ENCODE measurements around the gene CHURC1. TPM values are rescaled to one million over a fixed set of nuclear protein-coding genes. Genes with fewer than 3 reads are reported as not detected.

CHURC1 gene
- total RNA-seq, 1 experiment from 2014 or later, result 52.4 TPM

- TF ChIP-seq, protein P1, sequence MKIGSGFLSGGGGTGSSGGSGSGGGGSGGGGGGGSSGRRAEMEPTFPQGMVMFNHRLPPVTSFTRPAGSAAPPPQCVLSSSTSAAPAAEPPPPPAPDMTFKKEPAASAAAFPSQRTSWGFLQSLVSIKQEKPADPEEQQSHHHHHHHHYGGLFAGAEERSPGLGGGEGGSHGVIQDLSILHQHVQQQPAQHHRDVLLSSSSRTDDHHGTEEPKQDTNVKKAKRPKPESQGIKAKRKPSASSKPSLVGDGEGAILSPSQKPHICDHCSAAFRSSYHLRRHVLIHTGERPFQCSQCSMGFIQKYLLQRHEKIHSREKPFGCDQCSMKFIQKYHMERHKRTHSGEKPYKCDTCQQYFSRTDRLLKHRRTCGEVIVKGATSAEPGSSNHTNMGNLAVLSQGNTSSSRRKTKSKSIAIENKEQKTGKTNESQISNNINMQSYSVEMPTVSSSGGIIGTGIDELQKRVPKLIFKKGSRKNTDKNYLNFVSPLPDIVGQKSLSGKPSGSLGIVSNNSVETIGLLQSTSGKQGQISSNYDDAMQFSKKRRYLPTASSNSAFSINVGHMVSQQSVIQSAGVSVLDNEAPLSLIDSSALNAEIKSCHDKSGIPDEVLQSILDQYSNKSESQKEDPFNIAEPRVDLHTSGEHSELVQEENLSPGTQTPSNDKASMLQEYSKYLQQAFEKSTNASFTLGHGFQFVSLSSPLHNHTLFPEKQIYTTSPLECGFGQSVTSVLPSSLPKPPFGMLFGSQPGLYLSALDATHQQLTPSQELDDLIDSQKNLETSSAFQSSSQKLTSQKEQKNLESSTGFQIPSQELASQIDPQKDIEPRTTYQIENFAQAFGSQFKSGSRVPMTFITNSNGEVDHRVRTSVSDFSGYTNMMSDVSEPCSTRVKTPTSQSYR (CRISPR knock-in tag; IDR thresholded peaks at IDR 0.05), result no peak
- TF ChIP-seq FOXK1 (CRISPR knock-in tag; IDR thresholded peaks at IDR 0.05) (no peak), TEAD1 (CRISPR knock-in tag; IDR thresholded peaks at IDR 0.05) (no peak), ZSCAN18 (CRISPR knock-in tag; IDR thresholded peaks at IDR 0.05) (no peak), RELA (CRISPR knock-in tag; IDR thresholded peaks at IDR 0.05; ENCODE audit: borderline replicate concordance) (no peak), MYBL2 (CRISPR knock-in tag; IDR thresholded peaks at IDR 0.05) (no peak), RORB (CRISPR knock-in tag; IDR thresholded peaks at IDR 0.05) (no peak)
Measured at GRCh38 chr14:64875350-64875749, 38.9 kb upstream of the CHURC1 start (continued).

DNA sequence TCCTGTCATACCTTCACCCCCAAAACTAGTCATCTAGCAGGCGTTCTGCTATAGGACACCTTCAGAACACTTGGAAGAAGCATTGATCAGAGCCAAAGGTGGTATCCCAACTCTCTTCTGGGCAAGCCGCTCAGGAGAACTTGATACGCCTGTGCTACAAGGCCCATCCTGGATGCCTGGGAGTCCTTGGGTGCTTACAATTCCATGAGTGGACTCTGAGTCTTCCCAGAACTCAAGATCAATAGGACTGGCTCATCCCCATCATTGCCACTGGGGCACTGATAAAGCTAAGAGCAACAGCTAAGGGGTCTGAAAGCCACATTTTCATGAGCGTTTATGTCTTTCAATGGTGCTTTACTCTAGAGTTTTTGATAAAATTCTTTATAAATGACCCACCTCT is 36.4 kb upstream of the CHURC1 start:
- CTCF ChIA-PET, result interaction anchor here (0.8 to 4.4 kb wide), 9 partner anchors 9 to 113 kb away, joined by 3 to 35 read pairs (median 7); no protein-coding TSS in a partner anchor
- DNase-seq (ENCODE audit: low spot score) (no peak), ATAC-seq (no peak)
- TF ChIP-seq SOX15 (CRISPR knock-in tag; IDR thresholded peaks at IDR 0.05) (no peak), ZBTB21 (CRISPR knock-in tag; IDR thresholded peaks at IDR 0.05; ENCODE audit: borderline replicate concordance) (no peak), KAT7 (CRISPR knock-in tag; IDR thresholded peaks at IDR 0.05; ENCODE audit: borderline replicate concordance) (no peak), TCF7 (CRISPR knock-in tag; IDR thresholded peaks at IDR 0.05; ENCODE audit: low read depth) (no peak), MYBL2 (CRISPR knock-in tag; IDR thresholded peaks at IDR 0.05) (no peak), FOXK1 (CRISPR knock-in tag; IDR thresholded peaks at IDR 0.05) (no peak), NFE2L1 (CRISPR knock-in tag; IDR thresholded peaks at IDR 0.05) (no peak), GRHL2 (CRISPR knock-in tag; IDR thresholded peaks at IDR 0.05; ENCODE audit: insufficient replicate concordance, severe bottlenecking) (no peak)
- TF ChIP-seq, protein P2, sequence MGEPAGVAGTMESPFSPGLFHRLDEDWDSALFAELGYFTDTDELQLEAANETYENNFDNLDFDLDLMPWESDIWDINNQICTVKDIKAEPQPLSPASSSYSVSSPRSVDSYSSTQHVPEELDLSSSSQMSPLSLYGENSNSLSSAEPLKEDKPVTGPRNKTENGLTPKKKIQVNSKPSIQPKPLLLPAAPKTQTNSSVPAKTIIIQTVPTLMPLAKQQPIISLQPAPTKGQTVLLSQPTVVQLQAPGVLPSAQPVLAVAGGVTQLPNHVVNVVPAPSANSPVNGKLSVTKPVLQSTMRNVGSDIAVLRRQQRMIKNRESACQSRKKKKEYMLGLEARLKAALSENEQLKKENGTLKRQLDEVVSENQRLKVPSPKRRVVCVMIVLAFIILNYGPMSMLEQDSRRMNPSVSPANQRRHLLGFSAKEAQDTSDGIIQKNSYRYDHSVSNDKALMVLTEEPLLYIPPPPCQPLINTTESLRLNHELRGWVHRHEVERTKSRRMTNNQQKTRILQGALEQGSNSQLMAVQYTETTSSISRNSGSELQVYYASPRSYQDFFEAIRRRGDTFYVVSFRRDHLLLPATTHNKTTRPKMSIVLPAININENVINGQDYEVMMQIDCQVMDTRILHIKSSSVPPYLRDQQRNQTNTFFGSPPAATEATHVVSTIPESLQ (CRISPR knock-in tag; IDR thresholded peaks at IDR 0.05), result no peak
- TF ChIP-seq, protein P3, sequence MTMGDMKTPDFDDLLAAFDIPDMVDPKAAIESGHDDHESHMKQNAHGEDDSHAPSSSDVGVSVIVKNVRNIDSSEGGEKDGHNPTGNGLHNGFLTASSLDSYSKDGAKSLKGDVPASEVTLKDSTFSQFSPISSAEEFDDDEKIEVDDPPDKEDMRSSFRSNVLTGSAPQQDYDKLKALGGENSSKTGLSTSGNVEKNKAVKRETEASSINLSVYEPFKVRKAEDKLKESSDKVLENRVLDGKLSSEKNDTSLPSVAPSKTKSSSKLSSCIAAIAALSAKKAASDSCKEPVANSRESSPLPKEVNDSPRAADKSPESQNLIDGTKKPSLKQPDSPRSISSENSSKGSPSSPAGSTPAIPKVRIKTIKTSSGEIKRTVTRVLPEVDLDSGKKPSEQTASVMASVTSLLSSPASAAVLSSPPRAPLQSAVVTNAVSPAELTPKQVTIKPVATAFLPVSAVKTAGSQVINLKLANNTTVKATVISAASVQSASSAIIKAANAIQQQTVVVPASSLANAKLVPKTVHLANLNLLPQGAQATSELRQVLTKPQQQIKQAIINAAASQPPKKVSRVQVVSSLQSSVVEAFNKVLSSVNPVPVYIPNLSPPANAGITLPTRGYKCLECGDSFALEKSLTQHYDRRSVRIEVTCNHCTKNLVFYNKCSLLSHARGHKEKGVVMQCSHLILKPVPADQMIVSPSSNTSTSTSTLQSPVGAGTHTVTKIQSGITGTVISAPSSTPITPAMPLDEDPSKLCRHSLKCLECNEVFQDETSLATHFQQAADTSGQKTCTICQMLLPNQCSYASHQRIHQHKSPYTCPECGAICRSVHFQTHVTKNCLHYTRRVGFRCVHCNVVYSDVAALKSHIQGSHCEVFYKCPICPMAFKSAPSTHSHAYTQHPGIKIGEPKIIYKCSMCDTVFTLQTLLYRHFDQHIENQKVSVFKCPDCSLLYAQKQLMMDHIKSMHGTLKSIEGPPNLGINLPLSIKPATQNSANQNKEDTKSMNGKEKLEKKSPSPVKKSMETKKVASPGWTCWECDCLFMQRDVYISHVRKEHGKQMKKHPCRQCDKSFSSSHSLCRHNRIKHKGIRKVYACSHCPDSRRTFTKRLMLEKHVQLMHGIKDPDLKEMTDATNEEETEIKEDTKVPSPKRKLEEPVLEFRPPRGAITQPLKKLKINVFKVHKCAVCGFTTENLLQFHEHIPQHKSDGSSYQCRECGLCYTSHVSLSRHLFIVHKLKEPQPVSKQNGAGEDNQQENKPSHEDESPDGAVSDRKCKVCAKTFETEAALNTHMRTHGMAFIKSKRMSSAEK (CRISPR knock-in tag; IDR thresholded peaks at IDR 0.05; ENCODE audit: borderline replicate concordance), result no peak
- TF ChIP-seq, protein P4, sequence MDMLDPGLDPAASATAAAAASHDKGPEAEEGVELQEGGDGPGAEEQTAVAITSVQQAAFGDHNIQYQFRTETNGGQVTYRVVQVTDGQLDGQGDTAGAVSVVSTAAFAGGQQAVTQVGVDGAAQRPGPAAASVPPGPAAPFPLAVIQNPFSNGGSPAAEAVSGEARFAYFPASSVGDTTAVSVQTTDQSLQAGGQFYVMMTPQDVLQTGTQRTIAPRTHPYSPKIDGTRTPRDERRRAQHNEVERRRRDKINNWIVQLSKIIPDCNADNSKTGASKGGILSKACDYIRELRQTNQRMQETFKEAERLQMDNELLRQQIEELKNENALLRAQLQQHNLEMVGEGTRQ (CRISPR knock-in tag; IDR thresholded peaks at IDR 0.05), result no peak
- Mint-ChIP-seq H3K36me3 (no peaks in the 10 kb centered on the region), H3K27me3 (ENCODE audit: low read depth) (peaks cover 68% of the 10 kb centered on the region), H3K9me3 (no peaks in the 10 kb centered on the region), H3K27ac (no peak overlapping the region), H3K4me3 (no peak overlapping the region), H3K4me1 (peaks cover 18% of the 10 kb centered on the region)
- POLR2A ChIA-PET, result no interaction called here
